Lower lobe of right lung (tissue), 2 donors: ENCODE results near the gene BMPR1B. TPM values are rescaled to one million over a fixed set of nuclear protein-coding genes. Genes with fewer than 3 reads are reported as not detected.

Experiments
- ATAC-seq, 2 donors: fragments of 200-7000 bp; cut with Tn5 transposase; one replicate each; pipeline ENCODE4 v1.9.1; 2020 to 2022; ENCODE audit warnings: mild to moderate bottlenecking in 2 of 2, moderate library complexity in 2 of 2
- DNase-seq: peaks from one replicate; pipeline ENCODE4 v3.0.0-alpha.2; 2020
- H3K27ac ChIP-seq: fragments of 200-600 bp; one replicate; pipeline ENCODE4 v1.8.0; 2022
- H3K27me3 ChIP-seq: fragments of 200-600 bp; one replicate; pipeline ENCODE4 v1.8.0; 2022; ENCODE audit warnings: low read depth
- H3K36me3 ChIP-seq: fragments of 200-600 bp; one replicate; pipeline ENCODE4 v1.8.0; 2022; ENCODE audit warnings: mild to moderate bottlenecking
- H3K4me1 ChIP-seq: fragments of 200-600 bp; one replicate; pipeline ENCODE4 v1.8.0; 2022
- H3K4me3 ChIP-seq: fragments of 200-600 bp; one replicate; pipeline ENCODE4 v1.8.0; 2022; ENCODE audit warnings: mild to moderate bottlenecking
- H3K9me3 ChIP-seq: fragments of 200-600 bp; one replicate; pipeline ENCODE4 v1.8.0; 2022
- CTCF ChIP-seq: fragments of 200-600 bp; IDR thresholded peaks from one replicate; pipeline ENCODE4 v1.8.0; 2022; ENCODE audit warnings: antibody characterized with exemption, mild to moderate bottlenecking
- intact Hi-C: fragments of 100-400 bp; cut with DNase I; formaldehyde crosslinking; loops from one replicate; pipeline ENCODE4 v1.11.0; 2022
- total RNA-seq: library from RNA; stranded (reverse); fragmentation: NEBNext Ultra II Directional; extraction: Animal tissue kit (Norgen Biotek cat#: 25700); gene quantifications from one replicate; pipeline ENCODE4 v1.2.1, GENCODE V29; 2021
- donor health status: DM: no; HTN: yes; CAD: no; lungs with severe emphysema.

Gene BMPR1B
- total RNA-seq, 1 donor from 2014 or later = 6.0 TPM

- H3K36me3 ChIP-seq = no peaks in the 10 kb centered on the region
- no peak for TF ChIP-seq CTCF
- intact Hi-C loops = no loop called here
- no peaks in the 10 kb centered on the region for H3K4me1 ChIP-seq
- H3K27ac ChIP-seq = no peak overlapping the region
- DNase-seq (no peak), ATAC-seq (no peak)
- H3K9me3 ChIP-seq = no peaks in the 10 kb centered on the region
- H3K4me3 ChIP-seq = no peak overlapping the region
- no peaks in the 10 kb centered on the region for H3K27me3 ChIP-seq
Measured at GRCh38 chr4:95080969-95081368, 323.2 kb downstream of the BMPR1B start.

- Histone ChIP-seq H3K4me3 (no peak overlapping the region), H3K36me3 (no peaks in the 10 kb centered on the region), H3K27ac (no peak overlapping the region), H3K4me1 (no peaks in the 10 kb centered on the region), H3K27me3 (no peaks in the 10 kb centered on the region), H3K9me3 (no peaks in the 10 kb centered on the region)
- TF ChIP-seq CTCF = no peak
- ATAC-seq = no peak
- intact Hi-C loops = no loop called here
- no peak for DNase-seq
Measured at GRCh38 chr4:95084584-95084983, 326.8 kb downstream of the BMPR1B start.

- no peak overlapping the region for H3K4me3 ChIP-seq
- no peak for ATAC-seq
- H3K27ac ChIP-seq = no peak overlapping the region
- no peak for TF ChIP-seq CTCF
- H3K27me3 ChIP-seq = no peaks in the 10 kb centered on the region
- no peaks in the 10 kb centered on the region for H3K9me3 ChIP-seq
- H3K4me1 ChIP-seq = no peaks in the 10 kb centered on the region
- no peak for DNase-seq
- intact Hi-C loops = no loop called here
- no peaks in the 10 kb centered on the region for H3K36me3 ChIP-seq
Measured at GRCh38 chr4:95085124-95085833, 327.5 kb downstream of the BMPR1B start.

GRCh38 chr4:95086551-95086950 is 328.8 kb downstream of the BMPR1B start:
- DNase-seq = no peak
- ATAC-seq = peak; percentile 65 to 89
- H3K4me3 ChIP-seq = no peak overlapping the region
- TF ChIP-seq CTCF = no peak
- intact Hi-C loops = no loop called here
- H3K27ac ChIP-seq = no peak overlapping the region
- H3K9me3 ChIP-seq = no peaks in the 10 kb centered on the region
- no peaks in the 10 kb centered on the region for H3K27me3 ChIP-seq
- H3K36me3 ChIP-seq = no peaks in the 10 kb centered on the region
- H3K4me1 ChIP-seq = no peaks in the 10 kb centered on the region

- DNase-seq (no peak), ATAC-seq (no peak)
- Histone ChIP-seq H3K4me3 (no peak overlapping the region), H3K4me1 (no peaks in the 10 kb centered on the region), H3K9me3 (no peaks in the 10 kb centered on the region), H3K27ac (no peak overlapping the region), H3K27me3 (no peaks in the 10 kb centered on the region), H3K36me3 (no peaks in the 10 kb centered on the region)
- no peak for TF ChIP-seq CTCF
- intact Hi-C loops = no loop called here
Measured at GRCh38 chr4:95087657-95088455, 330.1 kb downstream of the BMPR1B start.
